GM19467 (cell line): ENCODE results near the gene MAEL.

Experiments used
- ATAC-seq: cut with Tn5 transposase; IDR thresholded peaks from one replicate; pipeline ENCODE4 v1.9.1; 2021; ENCODE audit warnings: mild to moderate bottlenecking, moderate library complexity; ENCODE audit not compliant: unreplicated experiment

MAEL gene

DNA sequence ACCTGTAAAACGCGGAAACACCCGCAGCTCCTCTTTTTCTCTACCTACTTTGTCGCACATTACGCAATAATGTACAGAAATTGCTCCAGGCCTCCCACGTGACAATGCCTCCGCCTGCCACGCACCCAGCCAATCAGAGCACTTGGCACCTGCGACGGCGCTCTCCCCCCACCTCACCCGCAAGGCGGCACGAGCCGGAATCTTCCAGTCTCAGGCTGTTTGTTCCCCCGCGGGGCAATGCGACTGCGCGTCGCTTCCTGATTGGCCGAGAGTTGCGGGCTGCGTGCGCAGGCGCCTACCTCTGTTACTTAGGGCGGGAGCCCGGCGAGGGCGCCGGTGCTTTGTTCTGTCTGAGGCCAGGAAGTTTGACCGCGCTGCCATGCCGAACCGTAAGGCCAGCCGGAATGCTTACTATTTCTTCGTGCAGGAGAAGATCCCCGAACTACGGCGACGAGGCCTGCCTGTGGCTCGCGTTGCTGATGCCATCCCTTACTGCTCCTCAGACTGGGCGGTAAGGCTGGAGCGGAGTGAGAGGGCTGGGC is at the start of gene MAEL:
Gene MAEL (plus strand): TSS at position 307 of the 542 bp plus-strand sequence. CDS start 73 bp downstream, at position 380.
- ATAC-seq, result no peak

DNA sequence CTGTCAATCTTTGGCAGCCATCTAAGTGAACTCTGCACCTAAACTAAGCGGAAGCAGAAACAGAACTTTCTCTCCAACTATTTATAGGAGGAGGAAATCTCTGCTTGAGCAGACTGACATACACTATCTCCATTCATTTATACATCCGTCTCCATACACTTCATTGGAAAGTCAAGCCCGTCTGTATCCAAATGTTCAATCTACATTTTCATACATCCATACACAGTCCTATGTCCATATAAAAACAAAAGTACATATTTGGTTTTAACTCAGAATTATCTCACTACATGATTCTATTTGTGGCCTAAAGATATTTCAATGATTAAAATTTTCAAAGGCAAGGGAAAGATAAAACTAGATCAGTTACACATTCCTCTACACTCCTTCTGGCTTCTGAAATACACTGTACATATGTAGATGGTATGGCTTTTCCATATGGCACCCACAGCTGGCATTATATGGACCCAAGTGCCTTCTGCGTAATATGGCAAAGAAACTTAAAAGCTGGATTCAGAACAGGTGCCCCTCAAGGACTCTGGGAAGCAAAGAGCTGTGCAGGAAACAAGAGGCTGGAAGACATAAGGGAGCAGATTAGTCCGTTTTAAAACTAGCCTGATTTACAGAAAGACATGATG is 49.2 kb upstream of the MAEL start:
- no peak for ATAC-seq

DNA sequence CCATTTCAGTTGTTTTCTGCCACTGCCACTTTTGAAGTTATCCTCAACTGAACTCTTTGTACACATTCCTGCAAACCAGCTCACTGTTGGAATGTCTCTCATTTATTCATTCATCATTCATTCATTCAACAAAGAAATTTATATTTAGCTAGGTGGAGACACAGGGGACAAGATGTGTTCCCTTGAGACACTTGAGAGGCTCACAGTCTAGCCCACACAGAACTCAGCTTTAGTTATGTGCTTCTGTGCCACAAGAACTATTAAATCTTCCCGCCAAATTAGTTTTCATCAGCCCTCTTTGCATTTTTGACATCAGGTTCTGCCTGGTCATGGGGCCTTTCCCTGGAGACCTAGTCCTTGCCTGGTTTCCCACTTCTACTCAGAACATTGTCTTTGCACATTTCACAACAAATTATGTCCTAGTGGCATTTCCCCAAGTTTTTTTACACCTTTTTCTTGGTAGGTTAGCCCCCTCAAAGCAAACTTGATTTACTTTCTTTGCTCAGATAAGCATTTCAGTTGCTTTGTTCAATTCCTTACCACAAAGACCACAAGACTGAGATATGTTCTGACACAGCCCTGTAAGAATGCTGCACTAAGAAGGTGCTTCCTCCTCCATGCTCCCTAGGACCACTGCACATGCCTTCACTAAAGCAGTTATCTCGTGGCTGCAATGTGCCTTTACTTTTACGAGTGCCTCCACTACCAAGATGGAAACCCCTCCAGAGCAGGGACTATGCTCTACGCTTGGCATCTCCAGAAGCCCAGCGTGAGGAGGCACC is 44.7 kb upstream of the MAEL start:
- ATAC-seq, result no peak

DNA sequence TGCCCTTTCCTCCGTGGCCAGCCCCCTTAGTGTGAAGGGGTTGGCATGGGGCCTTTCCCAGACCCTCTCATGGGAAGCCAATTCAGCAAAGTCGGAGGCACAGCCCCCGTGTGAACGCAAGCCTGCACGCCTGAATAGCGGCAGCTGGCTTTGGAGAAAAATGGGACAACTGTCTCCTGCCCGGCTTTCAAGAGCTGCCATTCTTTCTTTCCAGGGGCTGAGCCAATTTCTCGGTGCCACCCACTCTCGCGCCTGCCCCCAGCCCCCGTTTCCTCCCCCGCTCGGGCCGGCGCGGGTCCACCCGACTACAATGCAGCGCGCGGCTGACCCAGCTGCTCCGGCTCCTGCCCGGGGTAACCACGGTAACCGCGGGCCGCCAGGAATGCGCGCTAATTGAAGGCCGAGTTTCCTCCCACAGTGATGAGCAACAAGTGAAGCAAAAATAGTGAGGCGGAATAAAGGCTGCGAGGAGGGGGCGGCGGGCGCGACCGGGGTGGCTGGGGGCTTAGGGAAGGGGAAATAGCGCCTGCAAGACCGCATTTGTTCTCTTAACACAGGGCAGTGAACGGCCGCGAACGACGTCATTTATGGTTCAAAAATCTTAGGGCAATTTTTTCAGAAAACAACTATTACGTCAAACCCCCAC is 41.6 kb upstream of the MAEL start:
- ATAC-seq, result no peak

DNA sequence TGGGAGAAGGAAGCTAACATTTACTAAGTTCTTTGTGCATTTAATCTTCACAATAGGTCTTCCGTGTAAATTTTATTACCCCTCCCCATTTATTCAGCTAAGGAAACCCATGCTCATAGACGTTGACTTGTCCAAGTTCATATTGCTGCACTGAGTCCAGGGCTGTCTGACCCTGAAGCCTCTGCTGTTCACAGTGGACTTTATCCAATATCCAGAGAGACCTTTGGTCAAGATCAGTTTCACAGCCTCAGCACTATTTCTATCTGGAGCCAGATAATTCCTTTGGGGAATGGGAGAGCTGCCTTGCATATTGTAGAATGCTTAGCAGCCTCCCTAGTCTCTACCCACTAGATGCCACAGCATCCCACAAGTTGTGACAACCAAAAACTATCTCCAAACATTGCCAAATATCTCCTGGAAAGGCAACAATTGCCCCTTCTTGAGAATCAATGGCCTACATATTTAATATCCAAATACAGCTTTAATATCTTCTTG is 40.2 kb upstream of the MAEL start:
- ATAC-seq, result no peak

DNA sequence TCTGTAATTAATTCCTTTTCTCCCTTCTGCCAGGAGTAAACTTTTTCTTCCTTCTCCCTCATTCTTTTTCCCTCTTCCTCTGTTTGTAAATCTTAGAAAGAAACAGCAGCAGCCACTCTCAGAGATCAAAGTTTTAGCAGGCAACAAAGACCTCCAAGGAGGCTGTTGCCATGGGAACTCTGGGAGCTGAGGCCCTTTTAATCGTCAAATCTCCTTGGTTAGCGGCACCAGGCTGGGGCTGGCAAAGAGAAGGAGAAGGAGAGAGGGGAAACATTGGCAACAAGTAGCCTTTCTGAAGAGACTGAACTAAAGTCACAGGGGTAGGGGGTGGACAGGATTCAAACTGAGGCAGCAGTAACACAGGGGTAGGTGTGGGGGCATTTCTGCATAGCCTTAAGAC is 38.9 kb upstream of the MAEL start:
- ATAC-seq, result no peak

DNA sequence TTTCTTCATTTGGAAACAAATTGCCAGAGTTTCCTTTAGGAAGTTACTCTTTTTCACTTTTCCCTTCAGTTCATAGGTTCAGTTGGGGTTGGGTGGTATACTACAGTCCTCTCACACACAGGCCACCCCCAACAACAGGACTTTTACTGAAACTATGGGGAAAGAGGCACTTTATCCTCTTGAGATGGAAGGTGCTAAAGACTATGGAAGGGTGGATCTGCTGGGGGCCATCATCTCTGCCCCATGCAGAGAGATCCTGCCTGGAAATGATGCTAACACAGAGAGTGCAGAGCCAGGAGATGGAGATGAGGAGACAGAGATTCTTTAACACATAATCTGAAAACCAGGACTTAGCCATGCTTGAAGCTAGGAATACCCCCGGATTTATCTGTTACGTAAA is 38.0 kb upstream of the MAEL start:
- no peak for ATAC-seq

DNA sequence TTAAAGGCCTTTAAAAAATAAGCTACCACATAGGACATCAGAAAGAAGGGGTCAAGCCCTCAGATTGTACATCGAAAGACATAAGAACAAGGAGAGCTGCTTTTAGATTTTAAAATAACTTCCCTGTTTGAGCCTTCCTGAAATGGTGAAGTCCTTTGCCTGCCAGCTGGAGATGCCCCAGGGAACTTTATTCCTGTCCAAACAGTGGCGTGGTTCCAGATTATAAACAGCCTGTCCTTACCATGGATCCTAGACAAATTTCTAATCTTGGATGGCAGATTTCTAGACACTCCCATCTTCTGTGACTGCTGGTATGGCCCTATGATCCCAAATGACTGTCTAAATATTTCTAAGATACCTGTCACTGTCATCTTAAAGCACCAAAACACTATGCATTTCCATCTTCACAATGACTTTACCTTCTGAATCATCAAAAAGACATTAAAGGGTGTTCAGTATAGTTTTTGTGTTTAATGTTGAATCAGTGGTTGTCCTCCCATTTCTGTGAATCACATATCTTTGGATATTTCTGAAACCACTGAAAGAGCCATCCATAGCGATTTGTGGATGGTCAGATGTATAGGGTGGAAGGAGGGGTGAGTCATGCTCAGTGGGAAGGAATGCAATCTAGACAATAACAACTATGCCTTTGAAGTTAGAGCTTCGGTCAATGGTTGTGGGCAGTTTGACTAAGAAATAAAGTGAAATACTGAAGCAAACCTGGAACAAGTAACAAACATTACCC is 36.9 kb upstream of the MAEL start:
- ATAC-seq, result no peak

DNA sequence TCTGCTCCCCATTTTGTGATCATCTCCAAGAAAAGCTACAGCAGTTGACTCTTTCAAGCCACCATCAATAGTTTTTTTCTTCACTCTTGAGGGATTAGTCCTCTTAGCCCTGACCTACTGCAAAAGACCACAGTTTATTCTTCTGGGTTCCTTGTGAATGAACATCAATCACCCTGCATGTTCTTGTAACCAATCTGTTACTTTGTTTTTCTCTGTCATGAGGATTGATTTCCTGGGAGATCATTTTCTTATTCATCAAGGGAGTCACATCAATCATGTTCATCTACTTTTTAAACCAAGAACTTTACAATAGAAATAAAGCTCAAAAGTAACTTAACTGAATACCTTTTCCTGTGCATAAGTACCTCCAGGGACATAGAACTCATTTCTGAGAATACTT is 35.6 kb upstream of the MAEL start:
- no peak for ATAC-seq

DNA sequence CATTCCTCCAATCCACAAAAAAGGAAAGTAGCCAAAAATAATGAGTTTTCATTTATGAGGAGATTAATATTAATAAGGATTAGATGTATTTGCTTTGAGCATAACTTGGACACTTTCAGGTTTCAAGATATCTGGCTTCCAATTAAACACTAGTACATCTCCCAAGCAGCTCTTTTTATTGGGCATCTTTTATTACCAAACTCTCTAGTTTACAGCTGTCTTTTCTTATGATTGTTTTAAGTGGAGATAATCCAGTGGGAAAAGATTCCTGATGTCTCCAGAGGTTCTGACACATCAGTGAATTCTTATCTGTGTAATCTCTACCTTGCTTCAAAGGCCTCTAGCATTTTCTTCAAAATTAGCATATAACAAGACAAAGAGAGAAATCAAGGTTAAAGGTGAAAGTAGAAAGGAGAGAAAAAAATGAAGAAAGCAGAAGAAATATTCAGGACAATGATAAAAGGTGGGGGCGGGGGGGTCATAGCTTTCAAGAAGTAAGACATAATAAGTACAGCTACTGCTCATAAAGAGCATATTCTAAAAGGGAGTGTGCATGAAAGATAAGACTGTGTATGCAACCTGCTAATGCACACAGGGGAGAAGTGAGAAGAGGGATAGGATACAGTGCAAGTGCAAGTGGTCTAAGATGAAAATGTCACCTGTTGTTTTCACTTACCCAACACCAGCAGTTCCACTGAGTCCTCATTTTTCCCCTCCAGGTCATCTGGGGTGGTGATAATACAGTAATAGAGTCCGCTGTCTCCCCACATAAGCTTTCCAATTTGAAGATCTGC is 32.8 kb upstream of the MAEL start:
- ATAC-seq, result no peak

DNA sequence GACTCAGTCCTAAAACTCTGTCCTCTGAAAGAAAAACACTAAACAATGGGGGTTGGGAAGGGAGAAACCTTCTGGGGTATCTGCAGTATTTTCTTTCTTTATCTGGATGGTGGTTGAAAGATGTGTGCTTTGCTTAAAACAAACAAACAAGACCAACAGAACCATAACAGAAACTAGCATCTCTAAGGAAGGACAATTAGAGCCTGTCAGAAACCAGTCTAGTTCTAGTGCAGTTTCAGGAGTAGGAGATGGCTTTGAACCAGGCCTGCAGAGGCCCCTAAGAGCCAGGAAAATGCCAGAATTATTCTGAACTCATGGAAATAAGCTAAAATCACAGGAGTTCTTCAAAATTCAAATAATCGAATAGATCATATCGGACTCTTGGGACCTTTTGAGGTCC is 32.2 kb upstream of the MAEL start:
- no peak for ATAC-seq

DNA sequence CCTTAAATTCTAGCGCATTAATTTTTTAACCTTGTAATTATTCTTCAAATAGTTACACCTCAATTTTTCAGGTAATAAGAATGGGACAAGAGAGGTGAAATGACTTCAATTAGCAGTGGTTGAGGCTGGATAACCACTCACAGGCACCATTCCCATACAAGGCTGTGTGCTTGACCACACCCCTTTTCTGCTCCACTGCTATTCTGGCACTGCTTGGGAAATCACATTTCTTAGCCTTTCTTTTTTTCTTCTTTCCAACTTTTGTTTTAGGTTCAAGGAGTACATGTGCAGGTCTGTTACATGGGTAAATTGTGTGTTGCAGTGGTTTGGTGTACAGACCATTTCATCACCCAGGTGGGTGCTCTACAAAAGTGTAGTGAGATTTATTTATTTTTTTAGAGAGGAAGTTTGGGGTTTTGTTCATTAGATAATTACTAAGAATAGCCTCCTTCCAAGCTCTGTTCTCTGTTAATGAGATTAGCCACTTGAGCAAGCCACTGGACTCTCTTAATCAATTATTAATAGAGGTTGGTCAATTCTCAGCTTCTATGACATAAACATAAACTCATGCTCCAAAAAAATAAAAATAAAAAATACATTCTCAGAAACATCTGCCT is 28.1 kb upstream of the MAEL start:
- peak; percentile 53 for ATAC-seq

DNA sequence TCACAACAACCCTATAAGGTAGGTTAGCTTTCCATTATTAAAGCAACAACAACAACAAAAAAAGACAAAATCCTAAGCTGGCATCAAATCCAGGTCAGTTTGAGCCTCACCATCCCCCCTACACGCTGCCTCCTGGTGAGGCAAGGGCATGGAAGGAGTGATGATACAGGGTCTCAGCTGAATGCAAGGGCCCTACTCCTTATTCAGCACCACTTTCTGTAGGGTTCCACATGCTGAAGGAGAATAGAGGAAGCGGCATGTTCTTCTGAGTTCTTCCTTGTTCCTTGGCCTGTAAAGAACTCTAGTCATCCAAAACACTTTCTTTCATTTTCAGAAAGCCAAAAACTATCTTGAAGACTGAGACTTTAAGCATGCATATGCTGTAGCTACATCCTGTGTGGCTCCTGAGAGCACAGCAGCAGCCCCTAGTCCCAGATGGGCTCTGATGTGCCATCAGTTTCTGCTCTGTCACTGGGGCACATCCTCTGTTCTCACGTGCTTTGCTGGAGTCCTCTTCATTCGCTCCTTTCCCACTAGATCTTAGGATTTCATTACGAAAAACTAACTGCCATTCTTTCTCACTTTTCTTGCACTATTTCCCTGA is 19.9 kb upstream of the MAEL start:
- peak; percentile 90 for ATAC-seq

DNA sequence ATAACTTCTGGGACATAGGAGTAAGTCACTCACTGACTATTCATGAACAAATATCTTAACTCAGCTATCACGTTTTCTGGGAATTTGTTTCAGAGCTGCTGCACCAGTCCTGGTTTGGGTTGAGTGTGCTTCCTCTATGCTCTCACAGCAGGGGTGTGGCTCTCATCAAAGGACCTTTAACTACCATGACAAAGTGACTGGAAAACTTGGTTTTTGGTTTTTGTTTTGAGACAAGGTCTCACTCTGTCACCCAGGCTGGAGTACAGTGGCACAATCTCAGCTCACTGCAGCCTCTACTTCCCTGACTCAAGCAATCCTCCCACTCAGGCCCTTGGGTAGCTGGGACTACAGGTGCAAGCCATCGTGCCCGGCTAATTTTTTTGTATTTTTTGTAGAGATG is 17.8 kb upstream of the MAEL start:
- ATAC-seq, result no peak

DNA sequence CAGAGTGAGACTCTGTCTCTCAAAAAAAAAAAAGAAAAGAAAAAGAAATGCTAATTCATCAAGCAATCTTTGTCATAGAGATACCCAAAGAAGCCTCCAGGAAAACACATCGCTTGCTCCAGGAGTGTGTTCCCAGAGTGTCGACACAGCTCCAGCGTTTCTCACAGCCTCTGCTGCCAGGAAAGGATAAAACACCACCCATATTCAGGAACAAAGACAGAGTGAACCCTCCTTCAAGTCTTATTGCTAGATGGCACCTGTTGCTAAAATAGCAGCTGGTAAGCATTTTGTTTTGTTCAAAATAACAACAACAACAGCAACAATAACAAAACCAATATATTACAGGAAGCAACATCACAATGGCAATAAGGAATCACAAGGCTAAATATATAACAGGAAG is 16.9 kb upstream of the MAEL start:
- ATAC-seq, result no peak

DNA sequence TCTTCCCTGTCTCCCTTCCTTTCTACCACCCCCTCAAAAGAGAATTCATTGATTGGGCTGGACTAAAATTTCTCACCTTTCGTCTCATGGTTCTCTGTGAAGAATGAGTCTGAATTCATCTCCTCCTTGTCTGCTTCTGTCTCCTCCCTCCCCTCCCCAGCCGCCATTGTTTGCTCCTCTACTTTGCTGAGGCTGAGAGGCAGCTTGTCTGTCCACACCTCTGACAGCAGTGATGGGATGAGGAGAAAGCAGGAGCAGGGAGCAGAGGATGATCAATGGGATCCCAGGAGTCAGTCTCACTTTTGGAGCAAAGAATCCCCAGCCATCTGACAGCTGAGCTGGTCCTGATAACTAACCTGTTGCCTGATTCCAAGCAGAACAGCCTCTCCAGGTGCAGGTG is 16.3 kb upstream of the MAEL start:
- no peak for ATAC-seq

DNA sequence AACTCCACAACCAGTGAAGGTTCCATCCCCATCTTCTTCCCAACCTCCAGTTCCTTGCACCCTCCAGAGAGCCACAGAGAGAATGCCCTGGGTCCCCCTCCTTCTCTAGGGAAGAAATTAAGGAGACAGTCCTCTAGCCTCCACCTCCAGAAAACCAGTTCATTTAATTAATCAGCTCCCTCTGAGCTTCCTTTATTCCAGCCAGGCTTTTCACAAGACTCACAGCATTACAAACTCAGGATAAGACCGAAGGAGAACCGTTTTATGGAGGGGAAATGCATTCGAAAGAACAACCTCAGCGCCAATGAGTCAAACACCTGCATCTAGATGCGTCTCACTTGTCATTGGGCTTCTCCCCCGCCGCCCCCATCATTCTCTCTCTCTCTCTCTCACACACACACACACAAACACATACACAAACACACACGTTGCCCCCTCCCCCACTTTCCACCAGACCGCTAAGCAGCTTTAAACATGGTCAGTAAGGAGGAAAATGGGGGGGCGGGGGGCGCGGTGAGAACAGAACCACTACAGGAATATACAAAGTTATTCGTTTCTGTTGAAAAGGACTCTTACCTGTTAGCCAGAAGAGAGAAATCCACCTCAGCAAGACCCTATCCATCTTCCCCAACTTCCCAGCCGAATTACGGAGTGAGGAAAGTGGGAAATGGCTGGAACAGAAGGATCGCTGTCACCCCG is 14.3 kb upstream of the MAEL start:
- no peak for ATAC-seq

DNA sequence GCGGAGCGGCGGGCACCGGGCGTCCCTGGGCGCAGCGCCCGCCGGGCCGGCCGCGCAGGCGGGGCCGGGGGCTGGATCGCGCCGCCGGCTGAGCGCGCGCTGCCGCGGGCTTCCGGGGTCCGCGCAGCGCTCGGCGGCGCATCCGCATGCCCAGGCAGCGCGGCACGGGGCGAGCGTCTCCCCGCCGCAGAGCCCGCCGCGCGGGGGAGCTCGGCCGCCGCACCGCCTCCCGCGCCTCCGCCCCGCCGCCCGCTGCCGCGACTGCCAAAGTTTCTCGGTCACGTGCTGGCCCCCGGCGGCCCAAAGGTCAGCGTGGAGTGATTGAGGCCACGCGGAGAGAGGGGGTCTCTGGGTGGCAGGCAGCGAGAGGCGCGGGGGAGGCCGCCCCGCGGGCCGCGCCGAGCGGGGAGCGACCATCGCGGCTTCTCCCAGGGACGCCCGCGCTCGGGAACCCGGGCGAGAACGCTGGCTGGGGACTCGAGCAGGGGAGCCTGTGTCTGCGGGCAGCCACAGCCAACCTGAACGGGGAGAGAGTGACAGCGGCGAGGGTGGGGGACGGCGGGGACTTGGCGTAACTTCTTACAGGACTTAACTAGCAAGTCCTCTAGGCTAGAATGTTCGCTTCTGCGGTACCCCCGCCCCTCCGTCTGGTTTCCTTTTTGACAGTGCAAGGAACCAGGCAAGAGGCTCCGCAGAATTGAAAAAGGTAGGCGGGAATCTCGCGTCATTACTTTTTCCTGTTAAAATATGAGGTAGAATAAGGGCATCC is 13.5 kb upstream of the MAEL start, which contains the start of gene ILDR2:
Gene ILDR2 (minus strand): TSS at position 180 of the 769 bp plus-strand sequence. CDS start 272 bp downstream, outside the sequence.
- ATAC-seq, result peak; percentile 57
